Bronchial epithelial cell (primary cell): ENCODE data around the gene IFTAP. TPM values are rescaled to one million over a fixed set of nuclear protein-coding genes. Genes with fewer than 3 reads are reported as not detected.

ENCODE experiments used
- DNase-seq: peaks from one replicate; pipeline ENCODE4 v3.0.0-alpha.2; 2010; ENCODE audit warnings: low read depth
- FAIRE-seq: peaks from 2 replicates; lab custom pipeline; 2011; peaks lifted over from hg19 to GRCh38; lab: Jason Lieb, UNC
- H3K27me3 ChIP-seq: 2 replicates; pipeline ENCODE4 v1.5.1; 2011; ENCODE audit warnings: low read length; ENCODE audit not compliant: control insufficient read depth, insufficient read depth
- H3K36me3 ChIP-seq: 2 replicates; pipeline ENCODE4 v1.5.1; 2011; ENCODE audit warnings: low read length; ENCODE audit not compliant: control insufficient read depth, insufficient read depth
- H3K4me3 ChIP-seq: 2 replicates; pipeline ENCODE4 v1.5.1; 2011; ENCODE audit warnings: mild to moderate bottlenecking, low read depth, low read length, control low read depth
- total RNA-seq: library from RNA; depleted of rRNA; stranded (reverse); fragments of >200 nt; gene quantifications from 2 replicates; pipeline ENCODE4 v1.2.1, GENCODE V29; 2014
- TF ChIP-seq, protein P1 (sequence below): IDR thresholded peaks from 2 replicates; pipeline ENCODE4 v1.5.1; 2011; ENCODE audit warnings: mild to moderate bottlenecking, moderate library complexity, low read length, control low read depth, inconsistent platforms; ENCODE audit not compliant: insufficient read depth, severe bottlenecking

IFTAP gene
- total RNA-seq, 1 donor from 2014 or later, result 16.1 TPM

- Histone ChIP-seq H3K36me3 (no peaks in the 10 kb centered on the region), H3K4me3 (no peak overlapping the region), H3K27me3 (peaks cover 2% of the 10 kb centered on the region)
- no peak for DNase-seq
- TF ChIP-seq, protein P1, sequence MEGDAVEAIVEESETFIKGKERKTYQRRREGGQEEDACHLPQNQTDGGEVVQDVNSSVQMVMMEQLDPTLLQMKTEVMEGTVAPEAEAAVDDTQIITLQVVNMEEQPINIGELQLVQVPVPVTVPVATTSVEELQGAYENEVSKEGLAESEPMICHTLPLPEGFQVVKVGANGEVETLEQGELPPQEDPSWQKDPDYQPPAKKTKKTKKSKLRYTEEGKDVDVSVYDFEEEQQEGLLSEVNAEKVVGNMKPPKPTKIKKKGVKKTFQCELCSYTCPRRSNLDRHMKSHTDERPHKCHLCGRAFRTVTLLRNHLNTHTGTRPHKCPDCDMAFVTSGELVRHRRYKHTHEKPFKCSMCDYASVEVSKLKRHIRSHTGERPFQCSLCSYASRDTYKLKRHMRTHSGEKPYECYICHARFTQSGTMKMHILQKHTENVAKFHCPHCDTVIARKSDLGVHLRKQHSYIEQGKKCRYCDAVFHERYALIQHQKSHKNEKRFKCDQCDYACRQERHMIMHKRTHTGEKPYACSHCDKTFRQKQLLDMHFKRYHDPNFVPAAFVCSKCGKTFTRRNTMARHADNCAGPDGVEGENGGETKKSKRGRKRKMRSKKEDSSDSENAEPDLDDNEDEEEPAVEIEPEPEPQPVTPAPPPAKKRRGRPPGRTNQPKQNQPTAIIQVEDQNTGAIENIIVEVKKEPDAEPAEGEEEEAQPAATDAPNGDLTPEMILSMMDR, result no peak
- no peak for FAIRE-seq
These were observed 101.3 kb downstream of the IFTAP start for GRCh38 chr11:36695571-36695970.

- Histone ChIP-seq H3K27me3 (peaks cover 2% of the 10 kb centered on the region), H3K36me3 (no peaks in the 10 kb centered on the region), H3K4me3 (no peak overlapping the region)
- TF ChIP-seq, protein P1, result no peak
- DNase-seq (no peak), FAIRE-seq (no peak)
These were observed 102.2 kb downstream of the IFTAP start for GRCh38 chr11:36696550-36696949.

- Histone ChIP-seq H3K36me3 (no peaks in the 10 kb centered on the region), H3K4me3 (no peak overlapping the region), H3K27me3 (peaks cover 2% of the 10 kb centered on the region)
- FAIRE-seq (no peak), DNase-seq (peak; percentile 50)
- TF ChIP-seq, protein P1, result no peak
These were observed 105.0 kb downstream of the IFTAP start for GRCh38 chr11:36699271-36699670.

- H3K36me3 ChIP-seq, result no peaks in the 10 kb centered on the region
- H3K27me3 ChIP-seq, result peaks cover 2% of the 10 kb centered on the region
- TF ChIP-seq, protein P1, result no peak
- DNase-seq (no peak), FAIRE-seq (no peak)
- H3K4me3 ChIP-seq, result no peak overlapping the region
These were observed 105.9 kb downstream of the IFTAP start for GRCh38 chr11:36700246-36700645.

DNA sequence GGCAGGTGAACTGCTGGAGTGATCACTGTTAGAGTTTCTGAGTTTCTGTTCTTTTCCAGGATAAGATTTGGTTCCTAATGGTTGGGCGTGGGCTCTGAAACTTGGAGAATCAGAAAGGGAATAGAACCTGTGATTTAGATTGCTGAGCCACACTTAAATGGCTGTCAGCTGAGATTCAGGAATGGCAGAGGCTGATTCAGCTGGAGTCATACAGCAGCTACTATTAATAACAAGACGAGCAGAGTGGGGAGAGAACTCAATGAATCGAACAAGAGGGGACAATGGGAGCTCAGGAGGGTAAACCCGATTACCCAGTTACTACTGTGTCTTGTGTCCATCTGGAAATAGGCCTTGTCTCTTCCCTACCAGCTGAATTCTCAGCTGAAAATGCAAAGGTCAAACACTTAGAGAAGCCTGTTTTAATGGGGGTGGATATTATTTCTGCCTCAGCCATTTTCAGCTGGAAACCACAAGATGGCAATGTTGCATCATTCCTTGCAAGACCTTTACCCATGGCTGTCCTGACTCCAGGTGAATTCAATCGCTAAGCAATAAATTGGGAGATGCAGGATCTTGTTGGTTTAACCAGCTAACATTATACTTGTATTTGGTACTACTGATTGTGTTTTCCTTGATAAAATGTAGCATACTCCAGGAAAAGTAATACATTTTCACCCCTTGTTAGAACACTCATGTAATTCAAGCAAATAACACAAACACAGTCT is 108.2 kb downstream of the IFTAP start:
- peak; percentile 77 for FAIRE-seq
- DNase-seq, result peak; percentile 68

More for the DNA sequence above, 108.2 kb downstream of the IFTAP start:
- H3K27me3 ChIP-seq, result no peaks in the 10 kb centered on the region
- H3K36me3 ChIP-seq, result no peaks in the 10 kb centered on the region
- no peak overlapping the region for H3K4me3 ChIP-seq
- TF ChIP-seq, protein P1, result peak; percentile 76
